Fibroblast of lung (primary cell): ENCODE data around the gene AK5. TPM values are rescaled to one million over a fixed set of nuclear protein-coding genes. Genes with fewer than 3 reads are reported as not detected.

ENCODE experiments used
- DNase-seq, 2 donors: peaks; one replicate each; pipeline versions ENCODE4 v3.0.0 to v3.0.0-alpha.2; 2010; ENCODE audit warnings: low read depth in 2 of 2
- H2AFZ ChIP-seq: 2 replicates; pipeline ENCODE4 v1.5.1; 2012; ENCODE audit warnings: low read length, control low read depth, inconsistent platforms
- H3K27ac ChIP-seq: 2 replicates; pipeline ENCODE4 v1.5.1; 2011; ENCODE audit warnings: low read length, control low read depth; ENCODE audit not compliant: insufficient read depth
- H3K27me3 ChIP-seq: 2 replicates; pipeline ENCODE4 v1.5.1; 2011; ENCODE audit warnings: mild to moderate bottlenecking, low read length; ENCODE audit not compliant: control insufficient read depth, insufficient read depth
- H3K36me3 ChIP-seq: 2 replicates; pipeline ENCODE4 v1.5.1; 2011; ENCODE audit warnings: low read length; ENCODE audit not compliant: control insufficient read depth, insufficient read depth
- H3K4me1 ChIP-seq: 2 replicates; pipeline ENCODE4 v1.5.1; 2011; ENCODE audit warnings: low read length; ENCODE audit not compliant: control insufficient read depth, insufficient read depth; ENCODE audit errors: extremely low read depth
- H3K4me2 ChIP-seq: 2 replicates; pipeline ENCODE4 v1.5.1; 2011; ENCODE audit warnings: low read length, control low read depth; ENCODE audit not compliant: insufficient read depth; ENCODE audit errors: extremely low read depth
- H3K4me3 ChIP-seq, 4 experiments: fragments of 200-600 bp in 1 of 4; sonication (generic) in 1 of 4; replicated peaks in 1 of 4; 2 replicates each; pipeline ENCODE4 v1.5.1; 2011 to 2016; ENCODE audit warnings: low read length in 4 of 4, low read depth in 3 of 4, mild to moderate bottlenecking in 3 of 4, control low read depth in 2 of 4, inconsistent platforms in 1 of 4, mixed read lengths in 1 of 4; ENCODE audit not compliant: insufficient read depth in 1 of 4; ENCODE audit errors: control extremely low read depth in 1 of 4
- H3K79me2 ChIP-seq: 2 replicates; pipeline ENCODE4 v1.5.1; 2012; ENCODE audit warnings: mild to moderate bottlenecking, low read length, inconsistent platforms; ENCODE audit not compliant: control insufficient read depth, insufficient read depth
- H3K9ac ChIP-seq: 2 replicates; pipeline ENCODE4 v1.5.1; 2011; ENCODE audit warnings: mild to moderate bottlenecking, low read length, control low read depth; ENCODE audit not compliant: insufficient read depth
- H3K9me3 ChIP-seq: 2 replicates; pipeline ENCODE4 v1.5.1; 2012; ENCODE audit warnings: low read depth, low read length; ENCODE audit not compliant: control insufficient read depth, insufficient read depth
- H4K20me1 ChIP-seq: 2 replicates; pipeline ENCODE4 v1.5.1; 2011; ENCODE audit warnings: low read length; ENCODE audit not compliant: control insufficient read depth, insufficient read depth; ENCODE audit errors: extremely low read depth
- EZH2 ChIP-seq: IDR thresholded peaks from 2 replicates; pipeline ENCODE4 v1.5.1; 2012; ENCODE audit warnings: low read length, control low read depth, mild to moderate bottlenecking; ENCODE audit errors: missing control alignments
- polyA plus RNA-seq, 2 donors: library from polyadenylated mRNA; depleted of rRNA in 1 of 2; stranded (reverse) in 1 of 2; unstranded in 1 of 2; fragments of >200 nt; gene quantifications; 2 replicates each; pipeline ENCODE4 v1.2.1, GENCODE V29; 2011 to 2012; ENCODE audit warnings: missing spikeins in 1 of 2
- total RNA-seq: library from RNA; depleted of rRNA; stranded (reverse); fragments of >200 nt; gene quantifications from 2 replicates; pipeline ENCODE4 v1.2.1, GENCODE V29; 2014
- TF ChIP-seq, protein P1 (sequence below), 2 donors: IDR thresholded peaks in 1 of 2; conservative IDR thresholded peaks in 1 of 2; 1 replicate in 1 of 2; 2 replicates in 1 of 2; pipeline ENCODE4 v1.5.1; 2011 to 2012; ENCODE audit warnings: low read length in 2 of 2, control low read depth in 1 of 2, inconsistent platforms in 1 of 2, low read depth in 1 of 2, mild to moderate bottlenecking in 1 of 2

The AK5 gene
- total and polyA plus RNA-seq, 2 donors (not counting 1 experiment from before 2014, with no cell fraction given), result 37.9 to 87.7 TPM

DNA sequence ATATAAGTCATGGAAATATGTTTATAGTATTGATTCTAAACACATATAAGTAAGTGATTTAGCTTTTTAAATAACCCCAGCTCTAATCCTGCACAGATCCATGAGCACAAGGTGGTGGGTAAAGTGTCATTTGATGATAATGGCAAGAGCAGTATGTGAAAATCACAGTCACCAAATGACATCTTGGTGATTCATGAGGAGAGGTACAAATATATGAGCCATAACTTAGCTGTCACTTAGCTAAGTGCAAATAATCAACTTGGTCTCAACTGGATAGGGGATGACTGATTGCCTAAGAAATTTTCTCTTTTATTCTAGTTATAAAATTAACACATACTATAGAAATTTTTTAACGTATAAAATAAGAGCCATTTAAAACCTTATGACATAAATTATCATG is 202.5 kb downstream of the AK5 start:
- Histone ChIP-seq H2AFZ (no peak overlapping the region), H3K4me2 (no peak overlapping the region), H3K36me3 (no peaks in the 10 kb centered on the region), H3K27me3 (no peaks in the 10 kb centered on the region), H3K9me3 (no peaks in the 10 kb centered on the region), H3K27ac (no peak overlapping the region), H3K4me1 (no peaks in the 10 kb centered on the region), H4K20me1 (no peaks in the 10 kb centered on the region), H3K9ac (no peak overlapping the region), H3K79me2 (no peaks in the 10 kb centered on the region), H3K4me3 (no peak overlapping the region)
- TF ChIP-seq, protein P1, sequence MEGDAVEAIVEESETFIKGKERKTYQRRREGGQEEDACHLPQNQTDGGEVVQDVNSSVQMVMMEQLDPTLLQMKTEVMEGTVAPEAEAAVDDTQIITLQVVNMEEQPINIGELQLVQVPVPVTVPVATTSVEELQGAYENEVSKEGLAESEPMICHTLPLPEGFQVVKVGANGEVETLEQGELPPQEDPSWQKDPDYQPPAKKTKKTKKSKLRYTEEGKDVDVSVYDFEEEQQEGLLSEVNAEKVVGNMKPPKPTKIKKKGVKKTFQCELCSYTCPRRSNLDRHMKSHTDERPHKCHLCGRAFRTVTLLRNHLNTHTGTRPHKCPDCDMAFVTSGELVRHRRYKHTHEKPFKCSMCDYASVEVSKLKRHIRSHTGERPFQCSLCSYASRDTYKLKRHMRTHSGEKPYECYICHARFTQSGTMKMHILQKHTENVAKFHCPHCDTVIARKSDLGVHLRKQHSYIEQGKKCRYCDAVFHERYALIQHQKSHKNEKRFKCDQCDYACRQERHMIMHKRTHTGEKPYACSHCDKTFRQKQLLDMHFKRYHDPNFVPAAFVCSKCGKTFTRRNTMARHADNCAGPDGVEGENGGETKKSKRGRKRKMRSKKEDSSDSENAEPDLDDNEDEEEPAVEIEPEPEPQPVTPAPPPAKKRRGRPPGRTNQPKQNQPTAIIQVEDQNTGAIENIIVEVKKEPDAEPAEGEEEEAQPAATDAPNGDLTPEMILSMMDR (conservative IDR thresholded peaks at IDR 0.05 in 1 of 2, IDR thresholded peaks at IDR 0.05 in 1 of 2; ENCODE audit: low read depth in 1 of 2, low read length in 2 of 2), result no peak
- no peak for TF ChIP-seq EZH2
- DNase-seq, result no peak

DNA sequence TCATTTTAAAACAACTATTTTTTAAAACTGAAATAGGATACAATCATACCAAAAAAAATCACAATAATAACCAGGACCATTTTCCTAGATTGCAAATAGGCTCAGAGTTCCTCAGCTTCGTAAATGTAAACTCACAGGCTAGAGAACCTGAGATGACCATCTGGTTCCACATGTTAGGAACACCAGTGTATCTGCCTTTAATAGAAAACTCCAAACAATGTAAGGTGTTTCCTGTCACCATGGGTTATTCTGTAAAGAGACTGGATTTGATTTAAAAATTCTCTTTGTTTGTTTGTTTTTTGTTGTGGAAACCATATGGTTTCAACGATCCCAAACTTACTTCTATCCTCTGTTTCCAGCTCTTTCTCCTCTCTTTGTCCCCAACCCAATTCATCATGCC is 203.1 kb downstream of the AK5 start:
- no peak for DNase-seq
- H3K79me2 ChIP-seq, result no peaks in the 10 kb centered on the region
- peaks cover 2% of the 10 kb centered on the region for H3K4me1 ChIP-seq
- no peak overlapping the region for H3K4me3 ChIP-seq
- H3K27ac ChIP-seq, result no peak overlapping the region
- no peak overlapping the region for H2AFZ ChIP-seq
- no peak overlapping the region for H3K9ac ChIP-seq
- no peaks in the 10 kb centered on the region for H4K20me1 ChIP-seq
- no peaks in the 10 kb centered on the region for H3K27me3 ChIP-seq
- TF ChIP-seq, protein P1 (conservative IDR thresholded peaks at IDR 0.05 in 1 of 2, IDR thresholded peaks at IDR 0.05 in 1 of 2; ENCODE audit: low read depth in 1 of 2, low read length in 2 of 2), result no peak
- TF ChIP-seq EZH2, result no peak
- no peak overlapping the region for H3K4me2 ChIP-seq
- no peaks in the 10 kb centered on the region for H3K9me3 ChIP-seq
- H3K36me3 ChIP-seq, result no peaks in the 10 kb centered on the region

DNA sequence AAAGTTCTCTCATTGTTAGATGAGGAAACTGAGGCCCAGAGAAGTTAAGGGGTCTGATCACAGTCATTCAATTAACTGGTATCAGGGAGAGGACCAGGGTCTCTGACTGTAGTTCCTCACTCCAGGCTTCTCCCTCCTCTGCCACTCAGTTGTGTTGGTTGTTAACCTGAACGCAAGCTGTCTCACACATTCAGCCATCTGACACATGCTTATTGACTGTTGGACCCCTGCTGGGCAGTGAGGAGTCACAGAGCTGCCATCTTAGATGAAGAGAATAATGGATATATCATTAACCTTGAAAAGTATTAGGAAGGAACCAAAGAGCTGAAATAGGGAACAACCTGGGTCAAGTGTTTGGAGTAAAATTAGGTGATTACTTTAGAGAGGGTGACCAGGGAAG is 205.8 kb downstream of the AK5 start:
- no peaks in the 10 kb centered on the region for H3K27me3 ChIP-seq
- no peak overlapping the region for H2AFZ ChIP-seq
- H3K9me3 ChIP-seq, result no peaks in the 10 kb centered on the region
- H3K4me2 ChIP-seq, result no peak overlapping the region
- TF ChIP-seq EZH2, result no peak
- TF ChIP-seq, protein P1 (conservative IDR thresholded peaks at IDR 0.05 in 1 of 2, IDR thresholded peaks at IDR 0.05 in 1 of 2; ENCODE audit: low read depth in 1 of 2, low read length in 2 of 2), result no peak
- H4K20me1 ChIP-seq, result no peaks in the 10 kb centered on the region
- H3K4me3 ChIP-seq, result no peak overlapping the region
- H3K79me2 ChIP-seq, result no peaks in the 10 kb centered on the region
- H3K4me1 ChIP-seq, result peaks cover 2% of the 10 kb centered on the region
- H3K36me3 ChIP-seq, result no peaks in the 10 kb centered on the region
- H3K27ac ChIP-seq, result no peak overlapping the region
- no peak for DNase-seq
- H3K9ac ChIP-seq, result no peak overlapping the region
